Stomach smooth muscle (tissue), 2 donors: ENCODE results near the gene TNNC1.

Experiments used
- H3K27ac ChIP-seq: one replicate; pipeline ENCODE4 v1.7.0; 2013; ENCODE audit warnings: mild to moderate bottlenecking, low read length, inconsistent platforms
- H3K27me3 ChIP-seq, 2 donors: one replicate each; pipeline ENCODE4 v1.7.0; 2013; ENCODE audit warnings: low read length in 2 of 2; ENCODE audit not compliant: insufficient read depth in 2 of 2, control insufficient read depth in 1 of 2
- H3K36me3 ChIP-seq, 2 donors: one replicate each; pipeline ENCODE4 v1.7.0; 2013; ENCODE audit warnings: low read length in 2 of 2; ENCODE audit not compliant: control insufficient read depth in 2 of 2, insufficient read depth in 2 of 2
- H3K4me1 ChIP-seq: one replicate; pipeline ENCODE4 v1.7.0; 2013; ENCODE audit warnings: low read length; ENCODE audit not compliant: control insufficient read depth, insufficient read depth
- H3K4me3 ChIP-seq, 2 donors: one replicate each; pipeline ENCODE4 v1.7.0; 2013; ENCODE audit warnings: low read length in 2 of 2
- H3K9ac ChIP-seq, 2 donors: one replicate each; pipeline ENCODE4 v1.7.0; 2013; ENCODE audit warnings: low read length in 2 of 2, mild to moderate bottlenecking in 1 of 2
- H3K9me3 ChIP-seq, 2 donors: one replicate each; pipeline ENCODE4 v1.7.0; 2013; ENCODE audit warnings: low read length in 2 of 2; ENCODE audit not compliant: control insufficient read depth in 2 of 2
- donor health status: healthy.
- donor health status: Pancreatic carcinoma.

The TNNC1 gene

DNA sequence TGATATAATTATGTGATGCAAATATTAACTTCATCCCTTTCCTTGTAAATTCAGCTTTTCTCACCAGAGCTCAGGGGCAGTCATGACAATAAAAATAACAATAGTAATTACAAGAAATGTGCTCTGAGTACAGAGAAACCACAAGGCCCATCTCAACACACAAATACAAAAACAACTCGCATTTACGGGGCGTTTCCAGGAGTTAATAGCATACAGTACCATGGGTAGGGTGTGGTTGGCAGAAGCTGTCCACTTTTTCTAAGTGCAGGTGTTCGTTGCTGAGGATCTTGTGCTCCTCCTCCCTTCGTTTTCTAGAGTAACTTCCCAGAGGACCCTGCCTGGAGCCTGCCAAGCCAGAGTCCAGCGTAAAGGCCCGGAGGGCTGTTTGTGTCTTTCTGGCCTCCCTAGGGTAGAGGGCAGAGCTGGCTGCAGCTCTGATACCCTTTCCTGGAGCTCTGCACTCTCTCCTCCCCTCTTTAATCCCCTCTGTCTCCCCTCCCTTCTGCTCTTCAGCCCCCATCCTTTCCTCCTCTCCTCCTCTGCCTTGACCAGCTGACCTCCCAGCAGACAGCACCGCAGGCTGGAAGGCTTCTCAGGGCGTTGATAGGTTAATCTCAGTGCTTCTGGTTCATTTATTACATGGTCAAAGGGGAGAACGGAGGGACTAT lies 20.4 kb downstream of the TNNC1 start:
- Histone ChIP-seq H3K4me3 (no peak overlapping the region), H3K27me3 (no peaks in the 10 kb centered on the region), H3K4me1 (peaks cover 19% of the 10 kb centered on the region), H3K27ac (no peak overlapping the region), H3K9ac (peak overlapping the region in 1 of 2 donors; percentile 5), H3K9me3 (no peaks in the 10 kb centered on the region), H3K36me3 (no peaks in the 10 kb centered on the region)

DNA sequence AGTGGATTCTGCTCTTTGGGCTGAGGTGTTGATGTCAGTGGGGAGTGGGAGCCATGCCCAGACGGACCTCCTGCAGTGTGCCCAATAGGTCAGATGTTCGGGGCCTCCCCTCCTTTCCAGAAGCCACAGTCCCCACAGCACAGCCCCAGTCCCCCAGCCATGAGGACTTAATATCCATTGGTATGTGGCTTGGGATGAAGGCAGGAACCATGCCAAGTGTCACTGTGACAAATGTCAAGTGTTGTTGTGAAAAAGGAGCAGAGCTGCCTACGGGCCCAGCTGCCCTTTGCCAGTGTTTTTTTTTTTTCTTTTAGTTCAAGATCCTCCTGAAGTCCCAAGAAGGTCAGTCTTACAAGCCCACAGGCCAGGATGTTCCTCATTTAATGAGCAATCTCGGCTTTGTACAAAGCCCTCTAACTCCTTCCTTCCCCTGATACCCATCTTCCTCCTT lies 21.1 kb downstream of the TNNC1 start:
- Histone ChIP-seq H3K27ac (no peak overlapping the region), H3K9ac (peak overlapping the region in 1 of 2 donors; percentile 5), H3K4me1 (peaks cover 19% of the 10 kb centered on the region), H3K27me3 (no peaks in the 10 kb centered on the region), H3K36me3 (no peaks in the 10 kb centered on the region), H3K4me3 (no peak overlapping the region), H3K9me3 (no peaks in the 10 kb centered on the region)

DNA sequence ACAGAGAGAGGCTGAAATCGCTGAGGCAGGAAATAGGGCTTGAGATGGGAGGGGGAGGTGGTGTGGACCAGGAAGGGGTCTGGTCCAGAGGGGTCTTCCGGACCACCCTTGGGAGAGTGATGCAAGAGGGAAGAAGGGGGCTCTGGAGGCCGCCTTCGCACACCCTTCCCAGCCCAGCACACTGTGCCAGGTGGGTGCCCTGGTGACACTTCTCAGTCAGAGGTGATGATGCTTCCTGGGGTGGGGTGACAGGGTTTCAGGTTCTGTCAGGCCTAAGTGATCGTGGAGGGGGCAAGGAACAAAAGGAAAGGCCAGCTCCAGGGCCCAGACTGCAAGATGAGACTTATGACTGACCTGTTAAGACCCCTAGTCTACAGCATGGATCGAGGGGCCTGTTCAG lies 21.6 kb downstream of the TNNC1 start:
- H3K36me3 ChIP-seq: no peaks in the 10 kb centered on the region
- H3K9ac ChIP-seq: no peak overlapping the region
- no peak overlapping the region for H3K4me3 ChIP-seq
- H3K4me1 ChIP-seq: peaks cover 19% of the 10 kb centered on the region
- H3K9me3 ChIP-seq: no peaks in the 10 kb centered on the region
- H3K27me3 ChIP-seq: no peaks in the 10 kb centered on the region
- H3K27ac ChIP-seq: no peak overlapping the region

DNA sequence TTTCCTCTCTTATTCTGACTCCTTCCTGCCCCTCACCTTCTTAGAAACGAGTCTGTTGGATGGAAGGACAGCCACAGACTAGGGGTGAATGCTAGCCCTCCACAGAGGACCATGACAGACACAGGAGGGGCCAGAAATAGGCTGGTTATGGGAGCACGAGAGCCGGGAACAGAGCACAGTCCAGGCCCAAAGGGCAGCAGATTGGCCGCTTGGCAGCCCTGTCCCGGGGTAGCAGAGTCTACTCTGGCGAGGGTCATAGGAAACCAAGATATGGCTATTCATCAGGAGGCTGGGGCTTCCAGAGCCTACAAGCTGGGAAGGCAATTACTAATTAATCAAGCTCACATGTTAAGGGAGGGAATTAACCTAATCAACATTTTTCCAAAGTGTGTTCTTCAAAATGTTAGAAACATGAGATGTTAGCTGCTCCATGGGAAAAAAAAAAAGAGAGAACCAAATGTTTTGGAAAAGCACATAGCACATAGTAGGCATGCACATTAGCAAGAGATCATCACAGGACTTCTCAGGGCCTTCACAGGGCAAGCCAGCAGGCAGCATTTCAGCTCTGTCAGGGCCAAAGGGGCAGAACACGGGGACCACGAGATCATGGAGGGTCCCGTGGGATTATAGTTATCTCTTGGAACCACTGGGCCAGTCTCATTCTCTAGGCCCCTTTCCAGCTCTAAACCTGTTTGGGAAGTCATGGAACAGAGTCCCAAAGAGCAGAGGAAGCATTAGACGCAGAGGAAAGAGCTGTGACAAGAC lies 22.2 kb downstream of the TNNC1 start:
- no peaks in the 10 kb centered on the region for H3K9me3 ChIP-seq
- no peak overlapping the region for H3K9ac ChIP-seq
- H3K27me3 ChIP-seq: no peaks in the 10 kb centered on the region
- no peak overlapping the region for H3K4me3 ChIP-seq
- no peaks in the 10 kb centered on the region for H3K36me3 ChIP-seq
- peaks cover 19% of the 10 kb centered on the region for H3K4me1 ChIP-seq
- H3K27ac ChIP-seq: no peak overlapping the region

DNA sequence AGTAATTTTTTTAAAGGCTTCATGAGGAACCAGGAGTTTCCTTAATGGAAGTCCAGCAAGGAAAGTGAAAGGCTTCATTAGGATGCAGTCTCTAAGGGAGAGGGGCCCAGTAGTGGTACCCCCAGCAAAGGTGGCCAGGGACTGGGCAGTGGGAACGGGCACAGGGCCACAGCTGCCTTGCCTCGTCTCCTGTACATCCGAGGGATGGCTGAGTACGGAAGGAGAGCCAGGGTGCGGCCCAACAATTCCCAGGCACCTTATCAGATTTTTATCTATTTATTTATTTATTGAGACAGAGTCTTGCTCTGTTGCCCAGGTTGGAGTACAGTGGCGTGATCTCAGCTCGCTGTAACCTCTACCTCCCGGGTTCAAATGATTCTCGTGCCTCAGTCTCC lies 23.4 kb downstream of the TNNC1 start:
- Histone ChIP-seq H3K9ac (no peak overlapping the region), H3K4me3 (no peak overlapping the region), H3K9me3 (no peaks in the 10 kb centered on the region), H3K27me3 (no peaks in the 10 kb centered on the region), H3K4me1 (peaks cover 14% of the 10 kb centered on the region), H3K36me3 (no peaks in the 10 kb centered on the region), H3K27ac (no peak overlapping the region)

DNA sequence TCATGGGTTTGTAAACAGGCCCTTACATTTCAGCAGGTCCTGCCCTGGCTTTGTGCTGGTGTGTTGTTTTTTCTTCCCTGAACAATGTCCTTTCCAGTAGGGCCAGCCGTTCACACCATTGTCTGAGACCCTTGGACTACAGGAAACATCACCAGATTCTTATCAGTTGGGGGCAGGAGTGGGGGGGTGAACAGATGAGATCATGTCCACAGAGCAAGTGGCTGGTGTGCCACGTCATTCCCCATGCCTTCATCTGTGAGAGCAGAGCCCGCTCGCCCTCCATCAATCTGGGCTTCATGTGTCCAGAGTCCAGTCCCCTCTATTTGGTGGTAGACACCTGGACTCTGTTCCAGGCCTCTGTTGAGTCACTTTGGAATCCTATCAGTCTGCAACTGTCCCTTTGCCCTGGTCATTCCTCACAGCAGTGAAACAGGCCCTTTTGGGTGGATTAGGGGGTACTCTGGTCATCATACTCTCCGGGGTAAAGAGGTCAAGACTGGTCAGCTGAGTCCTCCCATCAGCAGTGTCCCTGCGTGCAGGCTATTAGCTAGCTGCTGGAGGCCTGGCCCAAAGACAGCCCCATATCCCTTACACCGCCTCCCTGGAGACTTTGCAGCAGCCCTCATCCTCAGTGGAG lies 23.9 kb downstream of the TNNC1 start:
- Histone ChIP-seq H3K27ac (no peak overlapping the region), H3K9ac (no peak overlapping the region)

DNA sequence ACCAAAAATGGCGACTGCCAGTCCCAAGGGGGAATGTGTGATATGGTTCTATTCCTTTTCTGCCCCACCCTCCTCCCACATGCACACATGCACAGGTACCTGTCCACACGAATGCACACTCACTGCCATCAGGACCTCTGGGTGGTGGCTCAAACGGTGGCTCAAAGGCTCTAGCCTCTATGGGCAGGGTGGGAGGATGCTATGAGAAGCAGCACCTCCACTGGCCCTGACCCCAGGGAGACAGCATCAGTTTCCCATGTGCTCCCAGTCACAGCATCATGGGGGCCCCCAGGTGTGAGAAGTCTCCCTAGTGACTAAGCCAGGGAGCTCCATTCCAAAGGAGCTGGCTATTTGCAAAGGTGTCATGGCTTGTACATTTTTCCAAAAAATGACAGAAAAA lies 24.8 kb downstream of the TNNC1 start:
- no peak overlapping the region for H3K27ac ChIP-seq
- H3K4me1 ChIP-seq: peaks cover 14% of the 10 kb centered on the region
- no peaks in the 10 kb centered on the region for H3K27me3 ChIP-seq
- H3K4me3 ChIP-seq: no peak overlapping the region
- no peaks in the 10 kb centered on the region for H3K9me3 ChIP-seq
- H3K9ac ChIP-seq: peak overlapping the region; percentile 14 to 36
- H3K36me3 ChIP-seq: no peaks in the 10 kb centered on the region

More for the DNA sequence above, 23.9 kb downstream of the TNNC1 start:
- no peaks in the 10 kb centered on the region for H3K36me3 ChIP-seq
- H3K27me3 ChIP-seq: no peaks in the 10 kb centered on the region
- H3K4me3 ChIP-seq: no peak overlapping the region
- H3K4me1 ChIP-seq: peaks cover 14% of the 10 kb centered on the region
- H3K9me3 ChIP-seq: no peaks in the 10 kb centered on the region

DNA sequence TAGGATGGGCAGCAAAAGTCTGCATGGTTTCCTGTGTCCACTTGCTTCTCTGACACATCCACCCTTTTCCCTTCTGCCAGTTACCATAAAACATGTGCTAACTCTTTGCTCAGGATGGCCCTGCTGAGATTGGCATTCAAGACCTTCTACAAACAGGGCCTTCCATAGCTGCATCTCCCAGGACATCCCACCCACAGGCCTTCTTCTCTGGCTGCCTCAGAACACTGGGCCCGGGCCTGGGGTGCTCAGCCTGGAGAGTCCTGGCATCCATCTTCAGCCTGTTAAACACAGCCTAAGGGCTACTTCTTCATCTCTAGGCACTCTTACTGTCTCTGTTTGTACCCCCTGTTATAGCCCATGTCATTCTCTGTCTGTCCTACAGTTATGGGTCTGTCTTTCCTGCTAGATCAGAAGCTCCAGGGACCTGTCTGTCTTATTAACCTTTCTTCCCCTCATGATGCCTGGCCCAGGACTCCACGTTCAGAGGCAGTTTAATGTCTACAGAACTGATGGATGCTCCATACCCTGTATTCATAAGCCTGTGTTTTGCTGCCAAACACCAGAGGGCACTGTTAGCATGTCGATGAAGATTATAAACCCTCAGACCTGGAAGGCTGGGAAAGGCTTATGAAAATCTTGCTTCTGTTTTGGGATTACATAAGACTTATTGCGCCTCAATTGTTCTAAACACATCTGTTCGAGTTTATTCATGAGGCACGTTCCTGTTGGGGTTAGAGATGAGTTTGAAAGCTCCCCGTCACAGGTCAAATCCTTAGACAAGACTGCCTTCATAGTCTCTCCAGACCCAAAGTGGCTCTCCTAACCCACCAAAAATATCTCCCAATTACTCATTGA lies 25.5 kb downstream of the TNNC1 start:
- Histone ChIP-seq H3K27me3 (no peaks in the 10 kb centered on the region), H3K4me3 (peak overlapping the region; percentile 22 to 37), H3K36me3 (no peaks in the 10 kb centered on the region), H3K4me1 (peaks cover 11% of the 10 kb centered on the region), H3K9ac (peak overlapping the region; percentile 14 to 36), H3K27ac (no peak overlapping the region), H3K9me3 (no peaks in the 10 kb centered on the region)

DNA sequence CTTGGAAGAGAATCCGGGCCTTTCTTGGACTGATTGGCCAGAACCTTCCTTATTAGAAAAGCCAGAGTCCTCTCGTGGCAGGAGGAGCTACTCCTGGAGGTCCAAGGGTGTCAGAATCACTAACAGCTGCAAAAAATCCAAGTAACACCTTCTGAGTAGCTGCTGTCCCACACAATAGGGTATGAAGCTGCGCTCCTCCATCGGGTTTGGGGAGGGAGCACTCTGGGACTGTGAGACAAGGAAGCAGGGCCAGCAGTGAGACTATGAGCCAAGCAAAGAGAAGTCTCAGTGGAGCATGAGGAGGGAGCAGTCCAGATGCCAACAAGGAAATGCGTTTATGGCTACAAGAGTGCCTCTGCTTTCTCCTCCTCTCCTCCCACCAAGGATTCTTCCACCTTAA lies 30.7 kb downstream of the TNNC1 start:
- no peak overlapping the region for H3K9ac ChIP-seq
- no peaks in the 10 kb centered on the region for H3K27me3 ChIP-seq
- H3K9me3 ChIP-seq: no peaks in the 10 kb centered on the region
- H3K4me1 ChIP-seq: no peaks in the 10 kb centered on the region
- peaks cover 2 to 3% of the 10 kb centered on the region in 2 donors for H3K36me3 ChIP-seq
- no peak overlapping the region for H3K4me3 ChIP-seq
- no peak overlapping the region for H3K27ac ChIP-seq

DNA sequence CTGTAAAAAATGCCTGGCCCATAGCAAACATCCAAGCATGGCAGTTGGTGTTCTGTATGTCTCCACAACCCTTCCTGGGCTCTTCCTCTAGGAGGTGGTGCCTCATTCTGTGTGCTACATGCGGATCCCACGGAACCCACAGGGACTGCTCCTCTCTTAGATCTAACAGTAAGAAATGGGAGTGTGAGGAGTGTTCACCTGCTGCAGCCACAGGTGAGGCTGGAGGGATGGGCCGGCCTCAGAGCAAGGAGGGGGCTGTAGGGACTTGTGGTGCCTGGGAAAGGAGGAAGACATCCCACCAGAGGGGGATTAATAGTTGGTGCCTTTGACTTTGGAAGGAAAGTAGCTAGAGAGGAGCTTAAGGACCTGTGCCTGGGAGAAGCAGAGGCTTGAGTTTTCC lies 31.2 kb downstream of the TNNC1 start:
- Histone ChIP-seq H3K27me3 (no peaks in the 10 kb centered on the region), H3K4me1 (no peaks in the 10 kb centered on the region), H3K36me3 (peaks cover 2 to 3% of the 10 kb centered on the region in 2 donors), H3K4me3 (no peak overlapping the region), H3K9ac (no peak overlapping the region), H3K27ac (no peak overlapping the region), H3K9me3 (no peaks in the 10 kb centered on the region)
